Measurements from ENCODE around the gene SOX9. TPM values are rescaled to one million over a fixed set of nuclear protein-coding genes. Genes with fewer than 3 reads are reported as not detected.

Gene SOX9
- total RNA-seq, 1 donor from 2014 or later = 5.4 TPM

DNA sequence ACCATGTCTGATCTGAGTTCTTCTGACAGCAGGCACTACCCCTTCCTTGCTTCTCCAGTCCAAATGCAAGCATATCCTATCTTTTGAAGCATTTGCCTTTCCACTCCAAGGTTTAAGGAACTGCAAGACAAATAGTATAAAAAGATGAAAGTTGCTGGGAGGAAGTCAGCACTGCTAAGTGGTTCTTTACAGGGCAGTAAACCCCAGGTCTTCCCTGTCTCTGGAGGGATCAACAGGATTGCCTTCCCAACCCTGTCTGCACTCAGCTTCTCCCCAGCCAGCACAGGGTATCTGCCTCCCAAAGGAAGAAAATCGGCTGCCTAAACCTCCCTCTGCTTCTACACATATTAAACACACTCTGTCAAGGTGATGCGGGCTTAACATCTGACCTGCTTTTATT lies 46.8 kb downstream of the SOX9 start:
- Histone ChIP-seq H3K36me3 (no peaks in the 10 kb centered on the region), H3K4me3 (no peak overlapping the region), H3K27me3 (no peaks in the 10 kb centered on the region), H3K4me1 (no peaks in the 10 kb centered on the region), H3K27ac (no peak overlapping the region), H3K9me3 (no peaks in the 10 kb centered on the region)
- intact Hi-C loops (cut with DNase I) = no loop called here
- ATAC-seq (no peak), DNase-seq (no peak)
- TF ChIP-seq, protein P1, sequence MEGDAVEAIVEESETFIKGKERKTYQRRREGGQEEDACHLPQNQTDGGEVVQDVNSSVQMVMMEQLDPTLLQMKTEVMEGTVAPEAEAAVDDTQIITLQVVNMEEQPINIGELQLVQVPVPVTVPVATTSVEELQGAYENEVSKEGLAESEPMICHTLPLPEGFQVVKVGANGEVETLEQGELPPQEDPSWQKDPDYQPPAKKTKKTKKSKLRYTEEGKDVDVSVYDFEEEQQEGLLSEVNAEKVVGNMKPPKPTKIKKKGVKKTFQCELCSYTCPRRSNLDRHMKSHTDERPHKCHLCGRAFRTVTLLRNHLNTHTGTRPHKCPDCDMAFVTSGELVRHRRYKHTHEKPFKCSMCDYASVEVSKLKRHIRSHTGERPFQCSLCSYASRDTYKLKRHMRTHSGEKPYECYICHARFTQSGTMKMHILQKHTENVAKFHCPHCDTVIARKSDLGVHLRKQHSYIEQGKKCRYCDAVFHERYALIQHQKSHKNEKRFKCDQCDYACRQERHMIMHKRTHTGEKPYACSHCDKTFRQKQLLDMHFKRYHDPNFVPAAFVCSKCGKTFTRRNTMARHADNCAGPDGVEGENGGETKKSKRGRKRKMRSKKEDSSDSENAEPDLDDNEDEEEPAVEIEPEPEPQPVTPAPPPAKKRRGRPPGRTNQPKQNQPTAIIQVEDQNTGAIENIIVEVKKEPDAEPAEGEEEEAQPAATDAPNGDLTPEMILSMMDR (IDR thresholded peaks at IDR 0.05) = no peak

- ATAC-seq = no peak
- TF ChIP-seq, protein P1 (IDR thresholded peaks at IDR 0.05) = no peak
- intact Hi-C loops (cut with DNase I) = no loop called here
- no peak for DNase-seq
- H3K9me3 ChIP-seq = no peaks in the 10 kb centered on the region
- no peak overlapping the region for H3K27ac ChIP-seq
- H3K36me3 ChIP-seq = no peaks in the 10 kb centered on the region
- H3K27me3 ChIP-seq = no peaks in the 10 kb centered on the region
- no peaks in the 10 kb centered on the region for H3K4me1 ChIP-seq
- no peak overlapping the region for H3K4me3 ChIP-seq
Observed at GRCh38 chr17:72169823-72170222, 49.0 kb downstream of the SOX9 start.

GRCh38 chr17:72171703-72172667 lies 51.2 kb downstream of the SOX9 start:
- DNase-seq = no peak

GRCh38 chr17:72173499-72174116 lies 52.8 kb downstream of the SOX9 start:
- no peaks in the 10 kb centered on the region for H3K27me3 ChIP-seq
- intact Hi-C loops (cut with DNase I) = no loop called here
- H3K4me1 ChIP-seq = no peaks in the 10 kb centered on the region
- TF ChIP-seq, protein P1 (IDR thresholded peaks at IDR 0.05) = no peak
- H3K27ac ChIP-seq = no peak overlapping the region
- H3K9me3 ChIP-seq = no peaks in the 10 kb centered on the region
- ATAC-seq (no peak), DNase-seq (no peak)
- no peaks in the 10 kb centered on the region for H3K36me3 ChIP-seq
- H3K4me3 ChIP-seq = no peak overlapping the region

More at GRCh38 chr17:72171703-72172667, 51.2 kb downstream of the SOX9 start:
- no peaks in the 10 kb centered on the region for H3K9me3 ChIP-seq
- H3K4me3 ChIP-seq = no peak overlapping the region
- H3K27ac ChIP-seq = no peak overlapping the region
- no peaks in the 10 kb centered on the region for H3K27me3 ChIP-seq
- TF ChIP-seq, protein P1 (IDR thresholded peaks at IDR 0.05) = no peak
- no peaks in the 10 kb centered on the region for H3K36me3 ChIP-seq
- no peak for ATAC-seq
- intact Hi-C loops (cut with DNase I) = no loop called here
- no peaks in the 10 kb centered on the region for H3K4me1 ChIP-seq

DNA sequence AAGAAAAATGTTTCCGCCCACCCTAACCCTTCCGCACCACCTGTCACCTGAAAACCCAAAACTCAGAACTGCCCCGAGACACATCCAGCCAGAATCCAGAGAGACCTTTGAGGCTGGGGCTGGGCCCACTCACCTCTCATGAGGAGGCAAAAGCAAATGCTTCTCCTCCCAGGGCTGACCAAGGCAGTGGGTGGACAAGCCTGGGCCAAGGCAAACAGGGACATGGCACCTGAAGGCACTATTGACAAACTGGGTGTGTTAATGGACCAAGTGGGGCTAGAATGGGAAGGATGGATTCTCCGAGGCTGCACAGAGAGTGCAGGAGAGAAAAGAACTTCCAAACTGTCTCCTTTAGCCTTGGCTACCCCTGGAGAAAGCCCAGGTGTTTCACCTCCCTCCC lies 54.4 kb downstream of the SOX9 start:
- no peaks in the 10 kb centered on the region for H3K9me3 ChIP-seq
- H3K27me3 ChIP-seq = no peaks in the 10 kb centered on the region
- intact Hi-C loops (cut with DNase I) = no loop called here
- no peaks in the 10 kb centered on the region for H3K36me3 ChIP-seq
- ATAC-seq (no peak), DNase-seq (no peak)
- no peaks in the 10 kb centered on the region for H3K4me1 ChIP-seq
- H3K27ac ChIP-seq = no peak overlapping the region
- TF ChIP-seq, protein P1 (IDR thresholded peaks at IDR 0.05) = no peak
- H3K4me3 ChIP-seq = no peak overlapping the region

Data from upper lobe of right lung (tissue), 1 donor.